ENCODE data around the gene CHAMP1. TPM values are rescaled to one million over a fixed set of nuclear protein-coding genes. Genes with fewer than 3 reads are reported as not detected.
"Not testable (repeated sequence)": the region's sequence is repeated elsewhere in the genome, so short reads cannot be mapped to it uniquely, and the experiment has no call there.

CHAMP1 gene
- total RNA-seq, 1 experiment from 2014 or later = 10.3 TPM

- TF ChIP-seq, protein P1, sequence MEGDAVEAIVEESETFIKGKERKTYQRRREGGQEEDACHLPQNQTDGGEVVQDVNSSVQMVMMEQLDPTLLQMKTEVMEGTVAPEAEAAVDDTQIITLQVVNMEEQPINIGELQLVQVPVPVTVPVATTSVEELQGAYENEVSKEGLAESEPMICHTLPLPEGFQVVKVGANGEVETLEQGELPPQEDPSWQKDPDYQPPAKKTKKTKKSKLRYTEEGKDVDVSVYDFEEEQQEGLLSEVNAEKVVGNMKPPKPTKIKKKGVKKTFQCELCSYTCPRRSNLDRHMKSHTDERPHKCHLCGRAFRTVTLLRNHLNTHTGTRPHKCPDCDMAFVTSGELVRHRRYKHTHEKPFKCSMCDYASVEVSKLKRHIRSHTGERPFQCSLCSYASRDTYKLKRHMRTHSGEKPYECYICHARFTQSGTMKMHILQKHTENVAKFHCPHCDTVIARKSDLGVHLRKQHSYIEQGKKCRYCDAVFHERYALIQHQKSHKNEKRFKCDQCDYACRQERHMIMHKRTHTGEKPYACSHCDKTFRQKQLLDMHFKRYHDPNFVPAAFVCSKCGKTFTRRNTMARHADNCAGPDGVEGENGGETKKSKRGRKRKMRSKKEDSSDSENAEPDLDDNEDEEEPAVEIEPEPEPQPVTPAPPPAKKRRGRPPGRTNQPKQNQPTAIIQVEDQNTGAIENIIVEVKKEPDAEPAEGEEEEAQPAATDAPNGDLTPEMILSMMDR (IDR thresholded peaks at IDR 0.05; ENCODE audit: unreplicated experiment) = no peak
- intact Hi-C loops (cut with micrococcal nuclease; ENCODE audit: unreplicated experiment) = no loop called here
- H3K4me1 Mint-ChIP-seq (ENCODE audit: low read depth, unreplicated experiment) = no peaks in the 10 kb centered on the region
- H3K27me3 Mint-ChIP-seq (ENCODE audit: unreplicated experiment) = no peaks in the 10 kb centered on the region
- H3K9me3 Mint-ChIP-seq (ENCODE audit: low read depth, unreplicated experiment) = no peaks in the 10 kb centered on the region
- peaks cover 16% of the 10 kb centered on the region for H3K36me3 Mint-ChIP-seq (ENCODE audit: insufficient read depth, unreplicated experiment)
- no peak overlapping the region for H3K4me3 Mint-ChIP-seq (ENCODE audit: low read depth, unreplicated experiment)
- H3K27ac Mint-ChIP-seq (ENCODE audit: unreplicated experiment) = no peak overlapping the region
- CTCF ChIA-PET = no interaction called here
- BruUV-seq (replicated peaks) = no TSS peak
- DNase-seq = no peak
Measured at GRCh38 chr13:114328034-114328433, 13.7 kb downstream of the CHAMP1 start.

DNA sequence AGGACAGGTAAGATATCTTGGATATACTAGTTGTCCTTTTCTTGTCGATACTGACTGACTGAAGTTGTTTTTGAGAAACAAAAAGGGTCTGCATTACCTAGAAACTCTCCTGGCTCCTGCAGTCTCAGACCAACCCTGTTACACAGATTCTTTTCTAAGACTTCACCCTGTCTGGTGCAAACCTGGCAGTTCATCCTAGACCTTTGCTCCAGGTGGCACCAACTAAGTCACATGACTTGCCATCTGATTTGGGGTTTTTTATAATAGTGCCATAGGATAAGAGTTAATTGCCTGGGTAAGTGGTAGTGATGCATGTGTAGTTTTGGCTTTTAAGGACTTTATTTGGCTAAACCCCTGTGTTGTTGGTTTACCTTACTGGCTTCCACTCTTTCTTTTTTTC, 14.3 kb downstream of the CHAMP1 start:
- Mint-ChIP-seq H3K4me1 (ENCODE audit: low read depth, unreplicated experiment) (no peaks in the 10 kb centered on the region), H3K9me3 (ENCODE audit: low read depth, unreplicated experiment) (no peaks in the 10 kb centered on the region), H3K36me3 (ENCODE audit: insufficient read depth, unreplicated experiment) (peaks cover 16% of the 10 kb centered on the region), H3K27me3 (ENCODE audit: unreplicated experiment) (no peaks in the 10 kb centered on the region), H3K4me3 (ENCODE audit: low read depth, unreplicated experiment) (no peak overlapping the region), H3K27ac (ENCODE audit: unreplicated experiment) (no peak overlapping the region)
- no peak for DNase-seq
- BruUV-seq (replicated peaks) = no TSS peak
- intact Hi-C loops (cut with micrococcal nuclease; ENCODE audit: unreplicated experiment) = no loop called here
- CTCF ChIA-PET = no interaction called here
- TF ChIP-seq, protein P1 (IDR thresholded peaks at IDR 0.05; ENCODE audit: unreplicated experiment) = no peak

DNA sequence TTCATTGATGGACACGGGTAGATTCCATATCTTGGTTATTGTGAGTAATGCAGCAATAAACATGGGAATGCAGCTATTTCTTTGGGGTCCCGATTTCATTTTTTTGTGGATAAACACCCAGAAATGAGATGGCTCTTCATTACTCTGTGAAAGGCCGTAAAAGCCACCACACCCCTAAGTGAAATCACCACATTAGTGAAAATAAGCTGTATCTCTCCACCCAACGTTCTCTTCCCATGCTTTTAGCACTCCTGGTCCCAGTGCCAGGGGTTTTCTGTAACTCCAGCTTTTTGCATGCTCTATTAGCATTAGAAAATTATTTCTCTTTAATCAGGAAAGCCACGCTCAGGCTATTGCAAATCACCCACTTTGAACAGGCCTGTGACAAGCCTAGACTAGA, 15.8 kb downstream of the CHAMP1 start:
- TF ChIP-seq, protein P1 (IDR thresholded peaks at IDR 0.05; ENCODE audit: unreplicated experiment) = no peak
- CTCF ChIA-PET = no interaction called here
- DNase-seq = no peak
- Mint-ChIP-seq H3K27ac (ENCODE audit: unreplicated experiment) (no peak overlapping the region), H3K9me3 (ENCODE audit: low read depth, unreplicated experiment) (no peaks in the 10 kb centered on the region), H3K36me3 (ENCODE audit: insufficient read depth, unreplicated experiment) (peaks cover 7% of the 10 kb centered on the region), H3K4me1 (ENCODE audit: low read depth, unreplicated experiment) (no peaks in the 10 kb centered on the region), H3K4me3 (ENCODE audit: low read depth, unreplicated experiment) (no peak overlapping the region), H3K27me3 (ENCODE audit: unreplicated experiment) (no peaks in the 10 kb centered on the region)
- intact Hi-C loops (cut with micrococcal nuclease; ENCODE audit: unreplicated experiment) = no loop called here
- no TSS peak for BruUV-seq (replicated peaks)

- H3K4me3 Mint-ChIP-seq (ENCODE audit: low read depth, unreplicated experiment); DNase-seq; H3K36me3 Mint-ChIP-seq (ENCODE audit: insufficient read depth, unreplicated experiment); H3K27me3 Mint-ChIP-seq (ENCODE audit: unreplicated experiment); H3K27ac Mint-ChIP-seq (ENCODE audit: unreplicated experiment); H3K9me3 Mint-ChIP-seq (ENCODE audit: low read depth, unreplicated experiment); BruUV-seq (replicated peaks); H3K4me1 Mint-ChIP-seq (ENCODE audit: low read depth, unreplicated experiment); intact Hi-C loops (cut with micrococcal nuclease; ENCODE audit: unreplicated experiment); CTCF ChIA-PET: not testable (repeated sequence)
Measured at GRCh38 chr13:114333881-114334280, 19.6 kb downstream of the CHAMP1 start.

DNA sequence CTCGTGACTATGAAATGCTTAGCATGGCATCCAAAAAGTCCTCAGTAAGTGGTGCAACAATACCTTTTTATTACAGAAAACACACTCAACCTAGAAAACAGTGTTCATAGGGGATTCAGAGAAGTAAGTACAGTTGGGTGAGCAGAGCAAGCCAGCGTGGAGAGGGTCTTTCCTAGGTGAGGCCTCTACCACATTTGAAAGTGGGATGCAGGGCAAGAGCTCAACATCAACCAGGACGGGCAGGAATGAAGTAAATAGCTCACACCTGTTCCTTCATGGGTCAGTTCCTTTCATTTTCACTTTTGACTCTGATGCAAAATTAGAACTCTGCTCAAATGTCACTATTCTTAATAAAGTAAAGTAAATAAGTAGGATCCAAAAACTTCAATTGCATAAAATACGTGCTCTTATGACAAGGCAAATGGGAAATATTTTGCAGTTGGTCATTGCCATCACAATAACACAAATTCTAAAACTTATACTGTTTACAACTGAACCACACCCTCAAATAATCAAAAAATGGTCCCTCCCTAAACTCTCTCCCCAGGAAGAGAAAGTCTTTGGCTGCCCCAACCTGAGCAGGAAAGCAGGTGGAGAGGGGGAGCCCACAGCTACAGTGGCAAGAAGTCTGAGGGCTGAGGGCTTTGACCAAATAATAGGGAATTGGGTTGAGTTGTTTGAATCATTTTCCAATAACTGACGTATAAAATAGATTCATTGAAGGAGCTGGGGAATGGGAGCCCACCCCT, 20.2 kb downstream of the CHAMP1 start:
- Mint-ChIP-seq H3K36me3 (ENCODE audit: insufficient read depth, unreplicated experiment) (no peaks in the 10 kb centered on the region), H3K4me1 (ENCODE audit: low read depth, unreplicated experiment) (no peaks in the 10 kb centered on the region), H3K27me3 (ENCODE audit: unreplicated experiment) (no peaks in the 10 kb centered on the region), H3K9me3 (ENCODE audit: low read depth, unreplicated experiment) (no peaks in the 10 kb centered on the region), H3K4me3 (ENCODE audit: low read depth, unreplicated experiment) (no peak overlapping the region), H3K27ac (ENCODE audit: unreplicated experiment) (no peak overlapping the region)
- CTCF ChIA-PET = no interaction called here
- no TSS peak for BruUV-seq (replicated peaks)
- no peak for DNase-seq
- intact Hi-C loops (cut with micrococcal nuclease; ENCODE audit: unreplicated experiment) = no loop called here
- TF ChIP-seq, protein P1 (IDR thresholded peaks at IDR 0.05; ENCODE audit: unreplicated experiment) = no peak

- H3K27ac Mint-ChIP-seq (ENCODE audit: unreplicated experiment); H3K36me3 Mint-ChIP-seq (ENCODE audit: insufficient read depth, unreplicated experiment); H3K4me3 Mint-ChIP-seq (ENCODE audit: low read depth, unreplicated experiment); DNase-seq; H3K9me3 Mint-ChIP-seq (ENCODE audit: low read depth, unreplicated experiment); CTCF ChIA-PET; BruUV-seq (replicated peaks); intact Hi-C loops (cut with micrococcal nuclease; ENCODE audit: unreplicated experiment); H3K27me3 Mint-ChIP-seq (ENCODE audit: unreplicated experiment); H3K4me1 Mint-ChIP-seq (ENCODE audit: low read depth, unreplicated experiment): not testable (repeated sequence)
Measured at GRCh38 chr13:114336457-114336856, 22.2 kb downstream of the CHAMP1 start.
